ENCODE measurements around the gene C17orf113. TPM values are rescaled to one million over a fixed set of nuclear protein-coding genes. Genes with fewer than 3 reads are reported as not detected.

The C17orf113 gene
- total RNA-seq, 4 donors from 2014 or later = under 0.01 to 1.2 (median 0.67) TPM

DNA sequence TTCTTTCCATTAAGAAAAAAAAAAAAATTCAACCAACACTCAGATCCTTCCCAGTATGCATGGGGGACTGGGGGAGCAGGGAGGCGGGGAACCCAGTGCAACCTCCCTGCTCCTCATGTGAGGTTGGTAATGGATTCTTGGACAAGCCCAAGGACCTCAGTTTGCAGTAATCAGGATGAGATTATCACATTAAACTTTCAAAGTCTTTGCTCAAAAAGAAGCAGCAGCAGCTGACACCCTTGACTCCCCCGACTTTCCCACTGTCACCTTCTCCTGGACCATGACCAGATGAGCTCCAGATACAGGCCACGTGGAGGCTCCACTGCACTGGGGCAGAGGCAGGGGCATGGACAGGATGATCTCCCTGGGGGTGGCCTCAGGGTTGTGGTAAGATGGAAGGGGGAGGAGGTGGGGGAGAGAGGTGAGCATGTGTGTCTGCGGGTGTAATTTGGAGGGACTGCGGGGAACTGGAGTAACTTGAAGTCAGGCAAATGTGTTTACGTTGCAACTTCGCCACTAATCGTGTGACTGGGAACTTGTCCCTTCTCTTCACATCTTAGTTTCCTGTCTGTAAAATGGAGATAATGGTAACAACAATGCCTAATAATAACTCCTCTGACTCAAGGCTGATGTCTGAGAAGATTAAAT, 28.1 kb upstream of the C17orf113 start:
- intact Hi-C loops (cut with DNase I) = no loop called here
- H3K36me3 ChIP-seq = no peaks in the 10 kb centered on the region
- H3K27ac ChIP-seq (replicated peaks in 1 of 4) = no peak overlapping the region
- no peak for TF ChIP-seq POLR2AphosphoS5 (IDR thresholded peaks at IDR 0.05)
- TF ChIP-seq POLR2A (IDR thresholded peaks at IDR 0.05; ENCODE audit: low read depth) = no peak
- no peaks in the 10 kb centered on the region for H3K9me3 ChIP-seq
- 69% methylated on average over 8 of the region's 8 CpGs for WGBS
- H3K4me3 ChIP-seq = no peak overlapping the region
- no peaks in the 10 kb centered on the region for H3K4me1 ChIP-seq
- peaks cover 0 to 13% (median 3%) of the 10 kb centered on the region in 4 donors for H3K27me3 ChIP-seq
- no peak for DNase-seq (ENCODE audit: extremely low spot score)

DNA sequence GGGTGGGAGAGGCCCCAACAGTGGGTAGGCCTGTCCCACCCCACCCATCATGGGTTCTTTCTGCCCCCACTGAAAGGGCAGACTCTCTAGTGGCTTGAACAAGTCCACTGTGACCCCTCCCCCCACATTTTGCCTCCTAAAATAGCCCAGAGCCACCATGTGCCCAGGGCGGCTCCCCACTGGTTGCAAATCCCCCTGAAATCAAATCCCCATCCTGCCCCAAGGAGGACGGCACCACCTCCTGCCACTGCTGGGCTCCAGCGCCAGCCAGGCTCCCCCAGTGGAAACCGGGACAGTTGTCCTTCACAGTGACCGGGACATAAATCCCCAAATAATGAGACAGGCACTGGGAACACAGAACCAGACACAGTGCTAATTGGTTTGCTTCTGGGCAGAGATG, 27.4 kb upstream of the C17orf113 start:
- Histone ChIP-seq H3K27ac (replicated peaks in 1 of 4) (no peak overlapping the region), H3K36me3 (no peaks in the 10 kb centered on the region), H3K4me1 (peaks cover 0 to 2% (median 2%) of the 10 kb centered on the region in 4 donors), H3K4me3 (no peak overlapping the region), H3K27me3 (peaks cover 0 to 21% (median 11%) of the 10 kb centered on the region in 4 donors), H3K9me3 (no peaks in the 10 kb centered on the region)
- no peak for DNase-seq (ENCODE audit: extremely low spot score)
- WGBS = 81% methylated on average over 5 of the region's 5 CpGs
- intact Hi-C loops (cut with DNase I) = no loop called here
- no peak for TF ChIP-seq EP300 (IDR thresholded peaks at IDR 0.05)
- no peak for TF ChIP-seq POLR2AphosphoS5 (IDR thresholded peaks at IDR 0.05)
- TF ChIP-seq, protein P1, sequence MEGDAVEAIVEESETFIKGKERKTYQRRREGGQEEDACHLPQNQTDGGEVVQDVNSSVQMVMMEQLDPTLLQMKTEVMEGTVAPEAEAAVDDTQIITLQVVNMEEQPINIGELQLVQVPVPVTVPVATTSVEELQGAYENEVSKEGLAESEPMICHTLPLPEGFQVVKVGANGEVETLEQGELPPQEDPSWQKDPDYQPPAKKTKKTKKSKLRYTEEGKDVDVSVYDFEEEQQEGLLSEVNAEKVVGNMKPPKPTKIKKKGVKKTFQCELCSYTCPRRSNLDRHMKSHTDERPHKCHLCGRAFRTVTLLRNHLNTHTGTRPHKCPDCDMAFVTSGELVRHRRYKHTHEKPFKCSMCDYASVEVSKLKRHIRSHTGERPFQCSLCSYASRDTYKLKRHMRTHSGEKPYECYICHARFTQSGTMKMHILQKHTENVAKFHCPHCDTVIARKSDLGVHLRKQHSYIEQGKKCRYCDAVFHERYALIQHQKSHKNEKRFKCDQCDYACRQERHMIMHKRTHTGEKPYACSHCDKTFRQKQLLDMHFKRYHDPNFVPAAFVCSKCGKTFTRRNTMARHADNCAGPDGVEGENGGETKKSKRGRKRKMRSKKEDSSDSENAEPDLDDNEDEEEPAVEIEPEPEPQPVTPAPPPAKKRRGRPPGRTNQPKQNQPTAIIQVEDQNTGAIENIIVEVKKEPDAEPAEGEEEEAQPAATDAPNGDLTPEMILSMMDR (IDR thresholded peaks at IDR 0.05) = no peak

DNA sequence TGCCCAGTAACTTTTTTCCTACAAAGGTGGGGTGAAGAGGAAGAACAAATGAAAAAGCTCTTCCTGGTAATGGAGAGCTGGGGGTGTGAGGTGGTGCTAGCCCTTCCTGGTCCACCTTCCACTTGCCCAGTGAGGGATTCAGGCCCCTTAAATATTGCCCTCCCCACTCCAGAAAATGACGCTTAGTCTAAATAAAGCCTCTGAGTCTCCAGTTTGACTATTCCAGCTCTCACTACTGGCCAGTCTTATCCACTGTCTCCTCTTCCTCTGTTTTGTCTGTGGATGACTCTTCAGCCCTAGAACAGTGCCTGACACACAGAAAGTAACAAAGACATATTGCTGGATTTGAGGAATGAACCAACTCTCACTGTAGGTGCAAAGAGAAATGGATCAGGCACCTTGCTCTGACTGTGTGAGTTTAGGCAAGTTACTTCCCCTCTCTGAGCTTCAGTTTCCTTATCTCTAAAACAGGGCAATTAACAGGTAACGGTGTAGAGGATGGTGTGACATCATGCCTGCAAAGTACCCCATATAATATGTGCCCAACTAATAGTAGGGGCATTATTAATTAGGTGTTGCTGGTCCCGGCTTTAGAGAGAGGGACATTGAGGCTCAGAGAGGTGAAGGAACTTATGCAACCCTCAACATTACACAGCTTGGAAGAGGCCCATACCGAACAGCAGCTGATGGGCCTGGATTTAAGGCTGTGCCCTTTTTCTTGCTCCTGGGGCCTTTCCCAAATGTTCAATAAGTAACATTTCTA, 26.6 kb upstream of the C17orf113 start:
- H3K4me1 ChIP-seq = peaks cover 7 to 10% (median 9%) of the 10 kb centered on the region in 4 donors
- intact Hi-C loops (cut with DNase I) = no loop called here
- 86% methylated on average over 4 of the region's 4 CpGs for WGBS

DNA sequence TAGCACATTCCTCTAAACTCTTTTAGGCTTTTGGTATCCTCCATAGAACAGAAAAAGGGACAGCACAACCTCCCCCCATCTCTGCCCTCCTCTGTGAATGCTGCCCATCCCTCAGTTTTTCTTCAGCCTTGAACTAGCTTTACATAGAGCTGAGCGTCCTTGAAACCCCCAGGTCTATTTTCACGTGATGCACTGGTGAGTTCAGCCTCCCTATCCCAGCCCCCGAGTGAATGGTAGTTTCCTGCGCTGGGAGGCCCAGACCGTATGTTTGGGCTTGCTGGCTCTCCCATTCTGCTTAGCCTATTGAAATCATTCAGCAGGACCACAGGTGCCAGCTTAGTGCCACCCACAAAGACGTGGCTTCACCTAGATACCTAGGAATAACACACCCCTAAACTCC, 25.4 kb upstream of the C17orf113 start:
- H3K36me3 ChIP-seq = no peaks in the 10 kb centered on the region
- TF ChIP-seq EP300 (IDR thresholded peaks at IDR 0.05) = no peak
- TF ChIP-seq, protein P1 (IDR thresholded peaks at IDR 0.05) = no peak
- TF ChIP-seq POLR2A (IDR thresholded peaks at IDR 0.05; ENCODE audit: low read depth) = no peak
- no peak for TF ChIP-seq POLR2AphosphoS5 (IDR thresholded peaks at IDR 0.05)
- no peak overlapping the region for H3K4me3 ChIP-seq
- DNase-seq (ENCODE audit: extremely low spot score) = no peak
- intact Hi-C loops (cut with DNase I) = no loop called here
- H3K4me1 ChIP-seq = peaks cover 7 to 12% (median 11%) of the 10 kb centered on the region in 4 donors
- no peaks in the 10 kb centered on the region for H3K9me3 ChIP-seq
- H3K27ac ChIP-seq (replicated peaks in 1 of 4) = no peak overlapping the region
- H3K27me3 ChIP-seq = peaks cover 6 to 40% (median 25%) of the 10 kb centered on the region in 4 donors
- WGBS = 72% methylated on average over 6 of the region's 6 CpGs

More for the DNA sequence above, 26.6 kb upstream of the C17orf113 start:
- no peak for TF ChIP-seq EP300 (IDR thresholded peaks at IDR 0.05)
- TF ChIP-seq, protein P1 (IDR thresholded peaks at IDR 0.05) = no peak
- TF ChIP-seq POLR2AphosphoS5 (IDR thresholded peaks at IDR 0.05) = no peak
- no peak for TF ChIP-seq POLR2A (IDR thresholded peaks at IDR 0.05; ENCODE audit: low read depth)
- Histone ChIP-seq H3K9me3 (no peaks in the 10 kb centered on the region), H3K4me3 (no peak overlapping the region), H3K27ac (replicated peaks in 1 of 4) (no peak overlapping the region), H3K36me3 (no peaks in the 10 kb centered on the region), H3K27me3 (peaks cover 6 to 28% (median 19%) of the 10 kb centered on the region in 4 donors)
- no peak for DNase-seq (ENCODE audit: extremely low spot score)

All from esophagus muscularis mucosa (tissue), 4 donors.